HG02798 (cell line): ENCODE data around the gene ROBO1.

Experiments
- ATAC-seq: cut with Tn5 transposase; IDR thresholded peaks from one replicate; pipeline ENCODE4 v1.9.1; 2021; ENCODE audit warnings: mild to moderate bottlenecking; ENCODE audit not compliant: unreplicated experiment, poor library complexity

ROBO1 gene

GRCh38 chr3:79672731-79673130 lies 95.1 kb downstream of the ROBO1 start:
- ATAC-seq = no peak

- ATAC-seq = no peak
Measured at GRCh38 chr3:79672075-79672474, 95.7 kb downstream of the ROBO1 start.

GRCh38 chr3:79670178-79670577 lies 97.6 kb downstream of the ROBO1 start:
- ATAC-seq = no peak

GRCh38 chr3:79664455-79664854 lies 103.3 kb downstream of the ROBO1 start:
- no peak for ATAC-seq

- ATAC-seq = no peak
Measured at GRCh38 chr3:79661896-79662295, 105.9 kb downstream of the ROBO1 start.

- no peak for ATAC-seq
Measured at GRCh38 chr3:79657076-79657475, 110.7 kb downstream of the ROBO1 start.

- no peak for ATAC-seq
Measured at GRCh38 chr3:79654019-79654418, 113.8 kb downstream of the ROBO1 start.

GRCh38 chr3:79653266-79653830 lies 114.5 kb downstream of the ROBO1 start:
- no peak for ATAC-seq

- ATAC-seq = no peak
Measured at GRCh38 chr3:79651536-79652065, 116.2 kb downstream of the ROBO1 start.

DNA sequence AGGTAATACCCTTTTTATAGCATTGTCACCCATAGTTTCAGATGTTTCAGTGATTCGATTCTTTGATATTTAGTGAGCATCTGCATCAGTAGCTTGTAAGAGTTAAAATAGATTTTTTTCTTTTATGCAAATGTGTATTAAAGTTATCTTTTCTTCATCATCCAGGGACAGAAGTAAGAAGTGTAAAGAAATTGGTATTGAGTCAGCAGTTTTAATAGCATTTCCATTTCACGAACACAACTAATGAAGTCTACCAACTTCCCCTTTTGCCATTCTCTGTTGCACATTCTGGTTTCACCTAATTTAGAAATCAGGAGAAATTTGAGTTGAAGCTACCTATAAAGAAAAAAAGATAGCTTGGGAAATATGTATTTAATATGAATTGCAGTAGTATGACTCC lies 127.9 kb downstream of the ROBO1 start:
- no peak for ATAC-seq

DNA sequence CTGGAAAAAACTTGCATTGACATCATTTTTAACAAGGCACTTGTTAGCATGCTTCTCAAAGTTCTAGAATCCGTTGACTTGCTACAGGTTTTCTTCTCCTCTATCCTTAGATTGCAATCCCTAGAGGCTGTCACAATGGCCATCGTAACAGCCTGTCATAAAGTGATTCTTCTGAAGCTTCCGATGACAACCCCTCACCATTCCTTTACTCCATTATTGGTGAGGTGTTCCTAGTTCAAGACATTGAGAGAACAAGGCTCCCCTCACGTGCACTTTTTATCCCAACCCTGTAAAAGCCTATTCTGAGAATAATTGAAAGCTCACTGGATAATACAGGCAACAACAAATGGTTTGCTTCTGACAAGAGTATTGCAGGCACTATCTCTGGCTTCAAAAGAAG lies 131.4 kb downstream of the ROBO1 start:
- no peak for ATAC-seq

DNA sequence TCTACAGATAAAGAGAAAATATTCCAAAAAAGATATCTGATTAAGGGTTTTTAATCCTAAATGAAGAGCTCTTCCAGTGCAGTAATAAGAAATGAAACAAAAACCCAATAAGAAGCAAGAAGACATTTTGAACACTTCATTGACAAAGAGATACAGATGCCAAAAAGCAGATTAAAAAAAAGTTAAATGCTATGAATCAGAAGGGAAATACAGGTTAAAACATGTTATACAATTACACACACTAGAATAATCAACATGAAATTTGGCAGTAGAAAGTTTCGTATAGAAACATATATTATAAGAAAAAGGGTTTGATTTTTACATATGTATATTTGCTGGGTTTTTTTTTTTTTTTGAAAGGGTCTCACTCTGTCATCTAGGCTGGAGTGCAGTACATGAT lies 135.0 kb downstream of the ROBO1 start:
- no peak for ATAC-seq

DNA sequence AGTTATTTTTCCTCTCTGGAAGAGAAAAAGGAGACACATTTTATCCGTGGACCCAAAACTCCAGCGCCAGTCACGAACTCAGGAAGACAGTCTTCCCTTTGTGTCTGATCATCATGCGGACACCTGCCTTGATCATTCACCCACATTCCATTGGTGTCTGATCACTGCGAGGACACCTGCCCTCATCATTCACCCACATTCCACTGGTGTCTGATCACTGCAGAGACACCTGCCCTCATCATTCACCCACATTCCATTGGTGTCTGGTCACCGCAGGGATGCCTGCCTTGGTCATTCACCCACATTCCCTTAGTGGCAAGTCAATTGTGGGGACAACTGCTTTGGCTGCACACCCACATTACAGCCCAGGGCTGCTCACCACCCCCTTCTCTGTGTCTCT lies 148.9 kb downstream of the ROBO1 start:
- ATAC-seq = no peak

GRCh38 chr3:79606414-79606813 lies 161.4 kb downstream of the ROBO1 start:
- no peak for ATAC-seq

DNA sequence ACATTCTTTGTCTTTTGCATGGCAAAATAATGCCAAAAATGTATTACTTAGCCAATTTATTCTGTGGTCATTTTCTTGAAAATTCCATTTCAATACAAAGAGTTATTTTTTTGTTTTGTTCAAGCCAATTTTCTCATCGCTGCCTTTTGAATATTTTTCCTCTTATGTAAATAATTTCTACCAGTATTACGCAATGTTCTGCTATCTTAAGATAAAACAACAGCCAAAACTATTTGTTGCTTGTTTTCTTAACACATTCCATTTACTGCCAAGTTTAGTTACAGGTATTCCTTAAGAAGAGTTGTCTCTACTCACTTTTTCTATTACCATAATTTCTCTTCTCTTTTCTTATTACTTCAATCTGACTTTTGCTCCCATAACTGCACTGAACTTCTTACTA lies 163.1 kb downstream of the ROBO1 start:
- no peak for ATAC-seq

GRCh38 chr3:79602385-79602784 lies 165.4 kb downstream of the ROBO1 start:
- no peak for ATAC-seq

DNA sequence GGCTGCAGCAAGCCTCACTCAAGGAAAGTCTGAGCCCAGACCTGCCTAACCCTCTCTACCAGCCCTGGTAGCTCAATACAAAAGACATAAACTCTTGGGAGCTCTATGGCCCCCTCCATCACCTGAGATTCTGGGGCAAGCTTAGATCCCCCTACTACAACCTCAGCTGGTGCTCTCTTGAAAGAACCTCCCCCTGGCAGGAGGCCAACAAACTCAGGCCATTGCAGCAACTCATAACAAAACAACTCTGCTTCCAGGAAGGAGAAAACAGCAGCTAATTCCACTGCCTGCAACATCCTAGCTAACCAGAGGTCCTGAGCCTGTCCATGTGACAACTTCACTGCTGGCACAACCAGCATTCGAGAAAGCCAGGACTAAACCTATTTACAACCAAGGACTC lies 169.2 kb downstream of the ROBO1 start:
- no peak for ATAC-seq

- ATAC-seq = no peak
Measured at GRCh38 chr3:79597709-79598108, 170.1 kb downstream of the ROBO1 start.

GRCh38 chr3:79587150-79587549 lies 180.6 kb downstream of the ROBO1 start:
- no peak for ATAC-seq

GRCh38 chr3:79586232-79586631 lies 181.6 kb downstream of the ROBO1 start:
- ATAC-seq = no peak

DNA sequence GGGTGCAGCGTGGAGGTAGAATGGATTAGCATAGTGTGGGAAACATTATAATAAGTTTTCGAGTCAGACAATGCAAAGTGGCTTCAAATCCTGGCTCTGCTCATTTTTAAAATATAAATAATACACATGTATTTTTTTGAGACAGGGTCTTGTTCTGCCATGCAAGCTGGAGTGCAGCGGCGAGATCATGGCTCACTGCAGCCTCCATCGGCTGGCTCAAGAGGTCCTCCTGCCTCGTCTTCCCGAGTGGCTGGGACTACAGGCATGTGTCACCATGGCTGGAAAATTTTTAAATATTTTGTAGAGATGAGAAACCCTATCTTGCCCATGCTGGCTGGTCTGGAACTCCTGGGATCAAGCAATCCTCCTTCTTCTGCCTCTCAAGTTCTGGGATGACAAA lies 194.9 kb downstream of the ROBO1 start:
- ATAC-seq = no peak

GRCh38 chr3:79568938-79569337 lies 198.9 kb downstream of the ROBO1 start:
- ATAC-seq = no peak

DNA sequence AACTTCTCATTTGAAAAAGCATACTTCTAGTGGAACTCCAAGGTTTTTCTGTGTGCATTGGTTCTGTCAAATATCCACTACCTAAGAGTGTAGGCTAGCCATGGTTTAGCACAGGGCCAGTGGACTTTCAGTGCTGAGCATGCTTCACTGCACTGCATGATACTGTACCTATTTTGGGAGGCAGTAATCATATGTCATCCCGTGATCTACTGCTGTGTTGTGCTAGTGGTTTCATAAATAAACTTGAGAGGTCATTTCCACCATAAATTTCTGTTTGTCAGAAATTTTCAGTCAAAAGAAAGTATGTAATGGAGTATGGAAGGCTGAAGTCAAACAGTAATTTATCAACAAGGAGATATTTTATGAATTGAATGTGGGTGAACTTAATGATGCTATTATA lies 203.6 kb downstream of the ROBO1 start:
- ATAC-seq = no peak
